IPS-15b (cell line): ENCODE measurements around the gene OR2J3.
"Not testable (repeated sequence)": the region's sequence is repeated elsewhere in the genome, so short reads cannot be mapped to it uniquely, and the experiment has no call there.

ENCODE experiments used
- H3K27me3 ChIP-seq: one replicate; pipeline ENCODE4 v1.6.1; 2013; ENCODE audit warnings: low read length; ENCODE audit not compliant: control insufficient read depth, insufficient read depth
- H3K36me3 ChIP-seq: one replicate; pipeline ENCODE4 v1.6.1; 2013; ENCODE audit warnings: low read length; ENCODE audit not compliant: control insufficient read depth, insufficient read depth
- H3K4me1 ChIP-seq: one replicate; pipeline ENCODE4 v1.6.1; 2013; ENCODE audit warnings: mild to moderate bottlenecking, low read length; ENCODE audit not compliant: control insufficient read depth, insufficient read depth
- H3K4me3 ChIP-seq: one replicate; pipeline ENCODE4 v1.5.1; 2013; ENCODE audit warnings: low read depth, low read length
- H3K9ac ChIP-seq: one replicate; pipeline ENCODE4 v1.6.1; 2013; ENCODE audit warnings: low read depth, mild to moderate bottlenecking, low read length
- H3K9me3 ChIP-seq: one replicate; pipeline ENCODE4 v1.6.1; 2013; ENCODE audit warnings: mild to moderate bottlenecking, low read length; ENCODE audit not compliant: control insufficient read depth, insufficient read depth

Gene OR2J3

DNA sequence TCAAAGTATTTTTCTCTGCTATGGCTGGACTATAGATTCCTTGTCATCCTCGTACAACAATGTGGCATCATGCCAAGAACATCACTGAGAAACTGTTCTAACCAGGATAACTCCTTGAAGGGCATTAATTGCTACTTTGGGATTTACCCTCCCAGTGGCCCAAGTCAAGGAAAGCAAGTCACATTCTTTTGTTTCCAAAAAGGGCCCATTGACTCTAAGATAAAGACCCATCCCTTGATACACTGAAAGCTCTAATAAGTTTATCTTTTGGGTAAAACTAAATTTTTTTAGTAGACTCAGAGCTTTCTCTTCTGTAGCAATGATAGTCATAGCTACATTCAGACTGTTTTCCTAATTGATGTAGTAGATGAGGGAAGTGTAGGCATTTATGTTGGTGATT, at the start of gene OR2J3:
Gene OR2J3, plus strand, starts transcription at position 301 of the 400 bp plus-strand sequence. CDS start 3,833 bp downstream, outside the sequence.
- H3K4me3 ChIP-seq, result no peak within 1 kb of the TSS

DNA sequence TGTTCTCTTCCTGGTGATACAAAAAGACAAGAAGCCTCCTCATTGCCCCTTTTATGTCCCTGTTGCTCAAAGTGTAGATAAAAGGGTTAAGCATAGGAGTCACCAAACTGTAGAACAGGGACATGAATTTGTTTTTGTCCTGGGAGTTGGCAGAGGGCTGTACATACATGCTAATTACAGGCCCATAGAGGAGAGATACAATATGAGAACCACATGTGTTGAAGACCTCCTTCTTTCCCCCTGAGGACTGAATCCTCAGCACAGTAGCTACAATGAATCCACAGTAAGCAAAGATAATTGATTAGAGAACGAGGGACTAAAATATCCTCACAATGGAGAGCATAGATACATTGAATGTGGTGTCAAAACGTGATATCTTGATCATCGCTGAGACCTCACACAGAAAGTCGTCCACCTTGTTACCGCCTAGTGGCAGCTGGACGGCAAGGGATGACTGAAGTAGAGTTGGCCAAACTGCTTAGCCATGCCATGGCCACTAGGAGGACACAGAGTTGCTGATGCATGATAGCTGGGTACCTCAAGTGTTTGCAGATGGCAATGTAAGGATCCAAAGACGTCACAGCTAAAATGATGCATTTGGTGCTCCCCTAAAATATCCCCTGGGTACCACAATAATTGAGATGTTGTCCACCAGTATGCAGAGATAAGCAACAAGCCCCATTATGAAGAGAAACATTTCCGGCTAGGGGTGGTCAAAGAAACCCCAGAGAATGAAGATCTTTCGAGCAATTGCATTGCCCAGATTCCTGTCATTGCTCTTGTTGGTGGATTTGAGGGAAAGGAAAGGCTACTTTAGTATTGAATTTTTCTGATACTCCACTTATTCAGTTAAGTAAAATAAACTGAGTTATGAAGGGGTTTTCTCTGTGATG, 35.8 kb upstream of the OR2J3 start:
- no peaks in the 10 kb centered on the region for H3K9me3 ChIP-seq
- no peaks in the 10 kb centered on the region for H3K27me3 ChIP-seq
- H3K4me3 ChIP-seq, result no peak overlapping the region
- no peak overlapping the region for H3K9ac ChIP-seq
- no peaks in the 10 kb centered on the region for H3K36me3 ChIP-seq
- no peaks in the 10 kb centered on the region for H3K4me1 ChIP-seq

More for the DNA sequence above, at the start of gene OR2J3:
- no peaks in the 10 kb centered on the region for H3K27me3 ChIP-seq
- H3K4me1 ChIP-seq, result no peaks in the 10 kb centered on the region
- H3K9me3 ChIP-seq, result no peaks in the 10 kb centered on the region
- no peak within 1 kb of the TSS for H3K9ac ChIP-seq
- no peaks in the 10 kb centered on the region for H3K36me3 ChIP-seq

DNA sequence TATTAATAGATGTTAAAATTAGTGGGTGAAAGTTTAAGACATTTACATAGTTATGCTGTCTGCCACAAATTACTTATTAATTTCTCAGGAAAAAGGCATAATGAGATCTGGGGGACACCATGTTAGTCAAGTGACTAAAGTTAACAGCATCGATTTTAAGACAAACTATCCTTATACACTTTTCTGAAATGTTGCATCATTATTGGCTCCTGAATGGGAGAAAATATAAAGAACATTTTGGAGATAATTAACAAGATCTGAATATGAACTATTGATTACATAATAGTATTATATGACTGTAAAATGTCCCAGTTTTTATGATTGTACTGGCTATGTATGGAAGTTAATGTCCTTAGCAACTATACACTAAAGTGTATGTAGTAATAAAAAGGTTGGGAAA, 28.7 kb upstream of the OR2J3 start:
- H3K4me1 ChIP-seq, result no peaks in the 10 kb centered on the region
- H3K27me3 ChIP-seq, result no peaks in the 10 kb centered on the region
- H3K4me3 ChIP-seq, result no peak overlapping the region
- no peaks in the 10 kb centered on the region for H3K36me3 ChIP-seq
- H3K9me3 ChIP-seq, result no peaks in the 10 kb centered on the region
- no peak overlapping the region for H3K9ac ChIP-seq

DNA sequence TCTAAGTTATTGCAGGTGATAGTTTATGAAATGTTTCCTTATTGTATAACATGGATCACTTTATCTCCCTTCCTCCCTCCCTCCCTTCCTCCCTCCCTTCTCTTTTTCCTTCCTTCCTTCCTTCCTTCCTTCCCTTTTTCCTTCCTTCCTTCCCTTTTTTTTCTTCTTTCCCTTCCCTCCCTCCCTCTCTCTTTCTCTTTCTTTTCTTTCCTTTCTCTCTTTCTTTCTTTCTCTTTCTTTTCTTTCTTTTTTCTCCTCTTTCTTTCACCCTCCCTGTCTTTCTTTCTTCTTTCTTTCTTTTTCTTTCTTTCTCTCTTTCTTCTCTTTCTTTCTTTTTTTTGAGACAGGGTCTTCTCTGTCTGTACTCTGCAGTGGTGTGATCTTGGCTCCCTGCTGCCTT, 26.5 kb upstream of the OR2J3 start:
- no peaks in the 10 kb centered on the region for H3K36me3 ChIP-seq
- H3K27me3 ChIP-seq, result no peaks in the 10 kb centered on the region
- H3K4me3 ChIP-seq, result no peak overlapping the region

DNA sequence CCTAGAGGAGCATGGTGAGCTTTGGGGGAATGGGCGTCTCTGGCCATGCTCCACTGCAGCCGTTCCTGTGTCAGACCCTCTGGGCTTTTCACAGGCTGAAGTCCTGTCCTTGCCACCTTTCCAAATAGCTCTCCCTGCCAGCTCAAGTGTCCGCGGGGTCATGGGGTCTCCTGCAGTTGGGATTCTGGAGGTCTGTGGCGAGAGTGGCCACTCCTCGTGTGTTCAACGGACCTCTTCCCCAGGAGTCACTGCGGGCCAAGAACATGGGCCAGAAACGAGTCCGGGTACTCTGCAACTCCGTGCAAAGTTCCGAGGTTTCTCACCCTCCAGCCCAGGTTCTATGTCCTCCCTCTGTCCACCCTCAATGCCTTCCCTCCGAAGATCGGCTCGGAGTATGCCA, 25.4 kb upstream of the OR2J3 start:
- no peak overlapping the region for H3K9ac ChIP-seq
- H3K27me3 ChIP-seq, result no peaks in the 10 kb centered on the region

More for the DNA sequence above, 26.5 kb upstream of the OR2J3 start:
- Histone ChIP-seq H3K9me3 (no peaks in the 10 kb centered on the region), H3K4me1 (no peaks in the 10 kb centered on the region), H3K9ac (no peak overlapping the region)

DNA sequence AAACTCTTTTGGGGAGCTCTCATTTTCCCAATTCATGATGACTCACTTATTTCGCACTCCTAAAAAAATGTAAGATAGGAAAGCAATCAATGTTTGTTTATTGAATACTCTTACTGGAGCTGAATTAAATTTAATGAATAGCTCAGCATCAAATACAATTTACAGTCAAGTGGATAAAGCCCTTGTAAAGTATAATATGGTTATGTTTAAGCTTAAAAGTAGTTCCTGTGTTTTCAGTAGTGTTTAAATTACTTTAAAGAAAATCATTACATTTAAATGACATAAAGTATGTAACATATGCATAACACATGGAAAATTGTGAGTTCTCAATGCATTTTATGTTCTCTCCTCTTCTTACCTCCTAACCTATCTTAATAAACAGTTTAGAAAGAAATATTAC, 20.6 kb upstream of the OR2J3 start, which contains the start of gene OR2B3:
Gene OR2B3, minus strand, starts transcription at position 101 of the 400 bp plus-strand sequence. Its CDS starts 65 bp downstream, at position 36.
- Histone ChIP-seq H3K9ac (no peak within 1 kb of the TSS), H3K9me3 (no peaks in the 10 kb centered on the region), H3K27me3 (no peaks in the 10 kb centered on the region), H3K36me3 (no peaks in the 10 kb centered on the region), H3K4me1 (no peaks in the 10 kb centered on the region), H3K4me3 (no peak within 1 kb of the TSS)

More for the DNA sequence above, 25.4 kb upstream of the OR2J3 start:
- Histone ChIP-seq H3K9me3 (no peaks in the 10 kb centered on the region), H3K36me3 (no peaks in the 10 kb centered on the region), H3K4me3 (no peak overlapping the region), H3K4me1 (no peaks in the 10 kb centered on the region)

DNA sequence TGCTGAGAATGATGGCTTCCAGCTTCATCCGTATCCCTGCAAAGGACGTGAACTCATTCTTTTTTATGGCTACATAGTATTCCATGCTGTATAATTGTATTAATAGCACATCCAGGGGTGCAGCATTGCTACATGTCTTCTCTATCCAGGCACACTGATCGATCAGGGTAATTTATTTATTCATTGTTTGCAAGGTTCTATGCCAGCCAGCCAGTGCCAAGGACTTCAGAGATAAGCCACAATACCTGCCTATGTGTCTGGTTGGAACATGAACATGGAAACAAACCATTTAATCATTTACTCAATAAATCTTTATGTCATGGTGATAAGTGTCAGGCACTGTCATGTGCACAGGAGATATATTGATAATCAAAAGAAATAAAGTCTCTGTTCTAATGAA, 14.9 kb upstream of the OR2J3 start:
- no peak overlapping the region for H3K9ac ChIP-seq
- no peaks in the 10 kb centered on the region for H3K9me3 ChIP-seq
- no peaks in the 10 kb centered on the region for H3K27me3 ChIP-seq
- no peak overlapping the region for H3K4me3 ChIP-seq
- no peaks in the 10 kb centered on the region for H3K4me1 ChIP-seq
- H3K36me3 ChIP-seq, result no peaks in the 10 kb centered on the region

DNA sequence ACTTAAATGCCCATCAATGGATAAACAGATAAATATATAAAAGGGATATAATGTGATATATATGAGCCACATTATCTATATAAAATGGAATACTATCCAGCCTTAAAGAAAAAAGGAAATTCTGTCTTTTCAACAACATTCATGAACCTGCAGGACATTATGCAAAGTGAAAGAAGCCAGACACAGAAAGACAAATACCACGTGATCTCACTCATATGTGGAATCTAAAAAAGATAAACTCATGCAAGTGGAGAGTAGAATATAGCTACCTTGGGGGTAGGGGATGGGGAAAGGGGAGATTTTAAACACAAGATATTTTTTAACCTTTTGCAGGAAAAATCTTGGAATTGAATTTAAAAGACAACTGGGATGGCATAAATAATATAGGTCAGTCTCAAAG, 10.1 kb upstream of the OR2J3 start:
- Histone ChIP-seq H3K9me3 (no peaks in the 10 kb centered on the region), H3K4me1 (no peaks in the 10 kb centered on the region), H3K36me3 (no peaks in the 10 kb centered on the region), H3K4me3 (no peak overlapping the region), H3K9ac (no peak overlapping the region), H3K27me3 (no peaks in the 10 kb centered on the region)

DNA sequence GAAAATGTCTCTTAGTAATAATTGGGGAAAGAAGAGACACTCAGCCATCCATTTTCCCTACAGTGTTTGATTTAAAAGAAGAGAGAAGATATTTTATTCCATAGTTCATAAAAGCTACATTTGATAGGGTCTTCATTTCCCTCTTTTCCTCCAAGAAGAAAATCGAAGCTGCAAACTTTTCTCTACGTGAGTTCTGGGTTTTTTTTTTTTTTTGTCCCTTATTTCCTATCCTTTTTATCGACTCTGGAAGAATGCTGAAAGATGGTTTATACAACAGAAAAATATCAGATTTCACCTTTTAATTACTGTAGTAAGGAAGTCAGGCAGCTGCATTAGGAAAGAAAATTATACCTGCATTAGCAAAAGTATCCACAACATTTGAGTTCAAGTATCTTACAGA, 8.7 kb upstream of the OR2J3 start, which contains the start of gene OR2J1:
Gene OR2J1, plus strand, starts transcription at position 301 of the 400 bp plus-strand sequence. CDS start 1,453 bp downstream, outside the sequence.
- no peak within 1 kb of the TSS for H3K9ac ChIP-seq

DNA sequence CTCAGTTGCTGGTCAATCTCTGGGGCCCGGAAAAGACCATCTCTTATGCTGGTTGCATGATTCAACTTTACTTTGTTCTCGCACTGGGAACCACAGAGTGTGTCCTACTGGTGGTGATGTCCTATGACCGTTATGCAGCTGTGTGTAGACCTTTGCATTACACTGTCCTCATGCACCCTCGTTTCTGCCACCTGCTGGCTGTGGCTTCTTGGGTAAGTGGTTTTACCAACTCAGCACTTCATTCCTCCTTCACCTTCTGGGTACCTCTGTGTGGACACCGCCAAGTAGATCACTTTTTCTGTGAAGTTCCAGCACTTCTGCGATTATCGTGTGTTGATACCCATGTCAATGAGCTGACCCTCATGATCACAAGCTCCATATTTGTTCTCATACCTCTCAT, 4.3 kb downstream of the OR2J3 start:
- Histone ChIP-seq H3K9me3 (no peaks in the 10 kb centered on the region), H3K27me3 (no peaks in the 10 kb centered on the region), H3K36me3 (no peaks in the 10 kb centered on the region), H3K4me1 (no peaks in the 10 kb centered on the region), H3K9ac (no peak overlapping the region), H3K4me3 (no peak overlapping the region)

More for the DNA sequence above, 8.7 kb upstream of the OR2J3 start, which contains the start of gene OR2J1:
- no peaks in the 10 kb centered on the region for H3K4me1 ChIP-seq
- no peaks in the 10 kb centered on the region for H3K36me3 ChIP-seq
- H3K27me3 ChIP-seq, result no peaks in the 10 kb centered on the region
- H3K4me3 ChIP-seq, result no peak within 1 kb of the TSS
- no peaks in the 10 kb centered on the region for H3K9me3 ChIP-seq

DNA sequence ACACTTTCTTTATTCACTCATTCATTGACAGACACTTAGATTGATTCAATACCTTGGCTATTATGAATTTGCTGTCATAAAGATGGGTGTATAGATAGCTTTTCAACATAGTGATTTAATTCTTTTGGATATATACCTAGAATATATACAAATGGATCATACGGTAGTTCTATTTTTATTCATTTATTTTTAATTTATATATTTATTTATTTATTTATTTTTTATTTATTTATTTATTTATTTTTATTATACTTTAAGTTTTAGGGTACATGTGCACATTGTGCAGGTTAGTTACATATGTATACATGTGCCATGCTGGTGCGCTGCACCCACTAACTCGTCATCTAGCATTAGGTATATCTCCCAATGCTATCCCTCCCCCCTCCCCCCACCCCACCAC, 7.1 kb downstream of the OR2J3 start:
- not testable (repeated sequence) for H3K27me3 ChIP-seq, H3K4me3 ChIP-seq, H3K36me3 ChIP-seq, H3K9me3 ChIP-seq, H3K9ac ChIP-seq, H3K4me1 ChIP-seq
